Smooth muscle cell (in vitro differentiated cells): Measurements from ENCODE around the gene RABGAP1L. TPM values are rescaled to one million over a fixed set of nuclear protein-coding genes. Genes with fewer than 3 reads are reported as not detected.

Experiments used
- DNase-seq: peaks from one replicate; lab custom pipeline; 2025; ENCODE audit not compliant: unreplicated experiment; lab: John Stamatoyannopoulos, UW
- H2AFZ ChIP-seq: fragments of 200-600 bp; sonication (generic); 2 replicates; pipeline ENCODE4 v1.6.0; 2016; ENCODE audit warnings: antibody characterized with exemption, low read depth, mild to moderate bottlenecking
- H3F3A ChIP-seq: fragments of 200-600 bp; sonication (generic); 2 replicates; pipeline ENCODE4 v1.6.0; 2017; ENCODE audit warnings: antibody characterized with exemption, low read depth
- H3K27ac ChIP-seq: fragments of 200-600 bp; sonication (generic); 2 replicates; pipeline ENCODE4 v1.5.1; 2016; ENCODE audit warnings: low read depth, mild to moderate bottlenecking
- H3K27me3 ChIP-seq: fragments of 200-600 bp; sonication (generic); 2 replicates; pipeline ENCODE4 v1.6.1; 2016; ENCODE audit warnings: low read depth, mild to moderate bottlenecking
- H3K36me3 ChIP-seq: fragments of 200-600 bp; sonication (generic); 2 replicates; pipeline ENCODE4 v1.5.1; 2016; ENCODE audit warnings: low read depth
- H3K4me1 ChIP-seq: fragments of 200-600 bp; sonication (generic); 2 replicates; pipeline ENCODE4 v1.5.1; 2016; ENCODE audit warnings: low read depth
- H3K4me2 ChIP-seq: fragments of 200-600 bp; sonication (generic); 2 replicates; pipeline ENCODE4 v1.6.0; 2016; ENCODE audit warnings: mild to moderate bottlenecking
- H3K4me3 ChIP-seq: fragments of 200-600 bp; sonication (generic); 2 replicates; pipeline ENCODE4 v1.5.1; 2016; ENCODE audit warnings: mild to moderate bottlenecking
- H3K79me2 ChIP-seq: fragments of 200-600 bp; sonication (generic); 2 replicates; pipeline ENCODE4 v1.6.0; 2016; ENCODE audit warnings: low read depth, mild to moderate bottlenecking
- H3K9ac ChIP-seq: fragments of 200-600 bp; sonication (generic); 2 replicates; pipeline ENCODE4 v1.6.0; 2016; ENCODE audit warnings: low read depth
- H3K9me3 ChIP-seq: fragments of 200-600 bp; sonication (generic); replicated peaks from 2 replicates; pipeline ENCODE4 v1.5.1; 2016; ENCODE audit warnings: low read depth
- H4K20me1 ChIP-seq: fragments of 200-600 bp; sonication (generic); 2 replicates; pipeline ENCODE4 v1.6.0; 2016; ENCODE audit warnings: low read depth
- WGBS: methylation state at CpG from one replicate; pipeline ENCODE4 v1.1.7; 2016; ENCODE audit warnings: low lambda C conversion rate; 5-methylcytosine and 5-hydroxymethylcytosine counted together
- polyA plus RNA-seq: library from polyadenylated mRNA; unstranded; fragments of >200 nt; fragmentation: Nextera tagmentation; extraction: Ambion mirVana; gene quantifications from 2 replicates; pipeline ENCODE4 v1.2.1, GENCODE V29; 2016
- total RNA-seq: library from RNA; depleted of rRNA; stranded (reverse); fragments of >200 nt; gene quantifications from 2 replicates; pipeline ENCODE4 v1.2.3, GENCODE V29; 2014
- TF ChIP-seq, protein P1 (sequence below): fragments of 200-600 bp; sonication (generic); IDR thresholded peaks from 2 replicates; pipeline ENCODE4 v1.5.1; 2017; ENCODE audit warnings: borderline replicate concordance, mild to moderate bottlenecking, antibody characterized with exemption; ENCODE audit not compliant: insufficient read depth, poor library complexity, severe bottlenecking

The RABGAP1L gene
- total and polyA plus RNA-seq, 2 experiments from 2014 or later = 4.8 to 24.7 TPM

GRCh38 chr1:174428033-174428432 is 268.7 kb downstream of the RABGAP1L start:
- TF ChIP-seq, protein P1, sequence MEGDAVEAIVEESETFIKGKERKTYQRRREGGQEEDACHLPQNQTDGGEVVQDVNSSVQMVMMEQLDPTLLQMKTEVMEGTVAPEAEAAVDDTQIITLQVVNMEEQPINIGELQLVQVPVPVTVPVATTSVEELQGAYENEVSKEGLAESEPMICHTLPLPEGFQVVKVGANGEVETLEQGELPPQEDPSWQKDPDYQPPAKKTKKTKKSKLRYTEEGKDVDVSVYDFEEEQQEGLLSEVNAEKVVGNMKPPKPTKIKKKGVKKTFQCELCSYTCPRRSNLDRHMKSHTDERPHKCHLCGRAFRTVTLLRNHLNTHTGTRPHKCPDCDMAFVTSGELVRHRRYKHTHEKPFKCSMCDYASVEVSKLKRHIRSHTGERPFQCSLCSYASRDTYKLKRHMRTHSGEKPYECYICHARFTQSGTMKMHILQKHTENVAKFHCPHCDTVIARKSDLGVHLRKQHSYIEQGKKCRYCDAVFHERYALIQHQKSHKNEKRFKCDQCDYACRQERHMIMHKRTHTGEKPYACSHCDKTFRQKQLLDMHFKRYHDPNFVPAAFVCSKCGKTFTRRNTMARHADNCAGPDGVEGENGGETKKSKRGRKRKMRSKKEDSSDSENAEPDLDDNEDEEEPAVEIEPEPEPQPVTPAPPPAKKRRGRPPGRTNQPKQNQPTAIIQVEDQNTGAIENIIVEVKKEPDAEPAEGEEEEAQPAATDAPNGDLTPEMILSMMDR = no peak
- WGBS = 72% methylated on average over 3 of the region's 3 CpGs
- H3K9ac ChIP-seq = no peak overlapping the region
- no peak overlapping the region for H2AFZ ChIP-seq
- H3F3A ChIP-seq = no peaks in the 10 kb centered on the region
- no peaks in the 10 kb centered on the region for H3K9me3 ChIP-seq
- no peak overlapping the region for H3K4me3 ChIP-seq
- no peak overlapping the region for H3K27ac ChIP-seq
- no peaks in the 10 kb centered on the region for H3K79me2 ChIP-seq
- DNase-seq = no peak
- H4K20me1 ChIP-seq = no peaks in the 10 kb centered on the region
- H3K27me3 ChIP-seq = no peaks in the 10 kb centered on the region
- H3K36me3 ChIP-seq = no peaks in the 10 kb centered on the region
- H3K4me1 ChIP-seq = no peaks in the 10 kb centered on the region
- no peak overlapping the region for H3K4me2 ChIP-seq

DNA sequence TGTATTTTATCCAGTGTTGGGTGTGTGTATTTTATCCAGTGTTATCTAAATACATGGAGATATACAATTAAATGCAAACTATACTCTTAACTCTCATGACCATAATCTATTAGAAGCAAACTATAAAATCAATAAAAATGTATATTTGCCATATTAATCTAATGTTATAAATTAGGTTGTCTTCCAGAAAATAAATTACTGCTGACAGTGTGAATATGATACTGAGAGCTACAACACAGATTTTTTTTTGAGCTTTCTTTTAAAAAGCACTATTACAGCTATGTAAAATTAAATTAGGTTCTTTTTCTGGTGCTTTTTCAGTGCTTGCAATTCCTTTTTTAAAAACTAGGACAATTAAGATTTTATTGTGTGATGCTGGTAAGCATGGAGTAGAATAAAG is 269.4 kb downstream of the RABGAP1L start:
- DNase-seq = no peak
- no peaks in the 10 kb centered on the region for H4K20me1 ChIP-seq
- no peak overlapping the region for H3K4me3 ChIP-seq
- no peak overlapping the region for H3K27ac ChIP-seq
- TF ChIP-seq, protein P1 = no peak
- H3K27me3 ChIP-seq = no peaks in the 10 kb centered on the region
- H3K79me2 ChIP-seq = no peaks in the 10 kb centered on the region
- H3K4me2 ChIP-seq = no peak overlapping the region
- H3K4me1 ChIP-seq = no peaks in the 10 kb centered on the region
- no peaks in the 10 kb centered on the region for H3K36me3 ChIP-seq
- H2AFZ ChIP-seq = no peak overlapping the region
- no peak overlapping the region for H3K9ac ChIP-seq
- H3K9me3 ChIP-seq = no peaks in the 10 kb centered on the region
- no peaks in the 10 kb centered on the region for H3F3A ChIP-seq

DNA sequence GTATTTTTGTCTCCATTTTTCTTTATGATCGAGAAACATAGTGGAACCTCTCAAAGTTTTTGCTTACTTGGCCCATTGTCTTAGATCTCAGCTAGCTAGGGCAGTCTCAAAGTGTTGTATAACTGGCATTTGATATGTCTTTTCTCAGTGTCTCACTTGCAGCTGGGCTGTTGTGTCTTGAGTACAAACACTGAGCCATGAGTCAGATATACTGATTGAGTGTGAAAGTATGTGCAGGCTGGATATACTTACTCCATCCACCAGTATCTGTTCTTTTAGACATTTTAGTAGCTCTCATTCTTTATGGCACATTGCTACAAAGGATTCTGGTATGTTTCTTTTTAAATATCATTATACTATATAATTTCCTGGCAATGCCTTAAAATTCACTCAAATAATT is 274.1 kb downstream of the RABGAP1L start:
- Histone ChIP-seq H3K27ac (no peak overlapping the region), H3K9me3 (no peaks in the 10 kb centered on the region), H3K9ac (no peak overlapping the region), H3K4me1 (no peaks in the 10 kb centered on the region), H3K4me2 (no peak overlapping the region), H4K20me1 (no peaks in the 10 kb centered on the region), H3K79me2 (no peaks in the 10 kb centered on the region), H3K4me3 (no peak overlapping the region), H3F3A (no peaks in the 10 kb centered on the region), H2AFZ (no peak overlapping the region), H3K36me3 (no peaks in the 10 kb centered on the region), H3K27me3 (no peaks in the 10 kb centered on the region)
- DNase-seq = no peak
- 83% methylated on average over 1 of the region's 1 CpG for WGBS
- TF ChIP-seq, protein P1 = no peak

- no peak for DNase-seq
- Histone ChIP-seq H3K9ac (no peak overlapping the region), H3K79me2 (no peaks in the 10 kb centered on the region), H3K9me3 (no peaks in the 10 kb centered on the region), H3K4me2 (no peak overlapping the region), H3K27me3 (no peaks in the 10 kb centered on the region), H3K4me1 (no peaks in the 10 kb centered on the region), H3K4me3 (no peak overlapping the region), H3K36me3 (no peaks in the 10 kb centered on the region), H3F3A (no peaks in the 10 kb centered on the region), H3K27ac (no peak overlapping the region), H4K20me1 (no peaks in the 10 kb centered on the region), H2AFZ (no peak overlapping the region)
- TF ChIP-seq, protein P1 = no peak
Measured at GRCh38 chr1:174445351-174445750, 286.0 kb downstream of the RABGAP1L start.
